Ovary (tissue), 9 donors: ENCODE measurements around the gene CCDC12. TPM values are rescaled to one million over a fixed set of nuclear protein-coding genes. Genes with fewer than 3 reads are reported as not detected.

Experiments
- DNase-seq, 5 donors: peaks; one replicate each; pipeline ENCODE4 v3.0.0-alpha.2; 2019 to 2020
- H3K27ac ChIP-seq, 2 donors: fragments of 200-600 bp; one replicate each; pipeline versions ENCODE4 v1.5.1 to v1.8.0; 2019 to 2022
- H3K27me3 ChIP-seq: fragments of 200-600 bp; one replicate; pipeline ENCODE4 v1.8.0; 2022
- H3K36me3 ChIP-seq: fragments of 200-600 bp; sonication (generic); one replicate; pipeline ENCODE4 v1.5.1; 2019
- H3K4me1 ChIP-seq: one replicate; pipeline ENCODE4 v1.8.1; 2013; ENCODE audit warnings: mild to moderate bottlenecking, moderate library complexity; ENCODE audit not compliant: insufficient read depth
- H3K4me3 ChIP-seq: fragments of 200-600 bp; sonication (generic); one replicate; pipeline ENCODE4 v1.5.1; 2017
- H3K9me3 ChIP-seq, 2 donors: fragments of 200-600 bp in 1 of 2; sonication (generic) in 1 of 2; one replicate each; pipeline versions ENCODE4 v1.5.1 to v1.8.1; 2013 to 2019; ENCODE audit warnings: mild to moderate bottlenecking in 1 of 2, moderate library complexity in 1 of 2
- EP300 ChIP-seq: sonication (generic); formaldehyde crosslinking; IDR thresholded peaks from one replicate; pipeline ENCODE4 v1.6.1; 2017; ENCODE audit warnings: antibody characterized with exemption
- POLR2A ChIP-seq: fragments of 450-650 bp; IDR thresholded peaks from one replicate; pipeline ENCODE4 v1.6.1; 2017; ENCODE audit warnings: antibody characterized with exemption, mild to moderate bottlenecking, moderate library complexity
- WGBS, 3 donors: extraction: QIAGEN DNeasy Blood & Tissue Kit in 1 of 3; methylation state at CpG; one replicate each; pipeline versions ENCODE4 v1.1.5 to v1.1.7; 2013 to 2017; 5-methylcytosine and 5-hydroxymethylcytosine counted together
- intact Hi-C, 4 donors: fragments of 100-400 bp; cut with DNase I; formaldehyde crosslinking; loops; one replicate each; pipeline versions ENCODE4 v1.11.0 to v1.15.1; 2022 to 2023
- polyA plus RNA-seq, 2 donors: library from polyadenylated mRNA; stranded (reverse); fragments of 200-250 nt in 1 of 2; fragments of 350-450 nt in 1 of 2; fragmentation: Illumina TruSeq in 1 of 2; extraction: RNeasy Lipid Tissue Mini Kit (QIAGEN cat#74804) in 1 of 2; gene quantifications; one replicate each; pipeline ENCODE4 v1.2.3, GENCODE V29; 2013 to 2014
- total RNA-seq, 7 donors: library from RNA; depleted of rRNA in 2 of 7; stranded (reverse); fragments of >200 nt in 2 of 7; fragmentation: NEBNext Ultra II Directional in 3 of 7; extraction: Animal tissue kit (Norgen Biotek cat#: 25700) in 3 of 7; gene quantifications; one replicate each; pipeline versions ENCODE4 v1.1.0 to v1.2.4, GENCODE V29; 2016 to 2023
- TF ChIP-seq, protein P1 (sequence below), 3 donors: fragments of 450-650 bp in 2 of 3; fragments of 200-600 bp in 1 of 3; IDR thresholded peaks; one replicate each; pipeline versions ENCODE4 v1.5.1 to v1.8.0; 2016 to 2022; ENCODE audit warnings: antibody characterized with exemption in 3 of 3, mild to moderate bottlenecking in 1 of 3
- donor health status: DM: no; HTN: no; CAD: no; lungs with moderate emphysema.
- donor health status: DM: no; HTN: no; CAD: no.
- donor health status: Bipolar disorder and iron deficiency.
- donor health status: DM: yes; HTN: yes; CAD: no.
- donor health status: DM: no; HTN: no; CAD: no.
- donor health status: DM: yes; HTN: yes; CAD: no.

CCDC12 gene
- total and polyA plus RNA-seq, 9 donors = 32.2 to 66.7 (median 42.3) TPM

DNA sequence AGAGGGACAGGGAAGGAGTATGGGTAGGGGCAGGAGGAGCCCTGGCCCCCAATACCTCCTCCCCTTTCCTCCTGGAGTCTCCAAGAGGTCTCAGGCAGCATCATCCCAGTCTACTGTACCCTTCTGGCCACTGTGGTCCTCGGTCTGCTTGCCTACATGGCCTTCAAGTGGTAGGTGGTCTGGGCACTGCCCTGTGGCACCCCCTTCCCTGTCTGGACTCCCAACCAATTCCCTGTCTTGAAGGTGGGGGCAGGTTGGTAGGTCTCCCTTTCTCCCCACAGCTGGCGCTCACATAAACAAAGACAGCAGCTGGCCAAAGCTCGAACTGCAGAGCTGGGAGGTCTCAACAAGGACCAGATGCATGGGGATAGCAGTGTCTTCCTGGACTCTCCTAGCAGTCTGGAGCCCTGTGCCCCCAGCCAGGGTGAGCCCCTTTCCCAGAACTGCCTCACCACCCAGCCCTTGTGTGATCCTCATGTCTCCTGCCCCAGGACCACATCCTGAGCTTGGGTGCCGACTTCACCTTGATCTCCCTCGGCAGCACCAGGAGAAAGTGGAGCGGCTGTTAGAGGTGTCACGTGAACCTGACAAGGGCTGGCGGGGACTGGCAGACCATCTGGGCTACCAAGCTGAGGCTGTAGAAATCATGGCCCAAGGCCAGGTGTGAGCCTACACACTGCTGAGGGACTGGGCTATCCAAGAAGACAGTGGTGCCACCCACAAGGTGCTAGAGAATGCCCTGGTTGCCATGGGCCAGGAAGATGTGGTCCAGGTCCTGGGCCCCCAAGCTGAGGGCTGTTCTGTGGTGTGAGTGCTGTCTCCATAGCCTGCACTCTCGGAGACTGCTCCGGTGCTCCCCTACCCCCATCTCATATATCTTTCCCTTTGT lies 36.0 kb upstream of the CCDC12 start:
- intact Hi-C loops = loop anchor here in 2 of 4 donors (10.0 kb wide), 1 partner anchor 152 kb away; the partner anchor contains the start of gene SETD2 (in 2 of the 2)
- no peaks in the 10 kb centered on the region for H3K9me3 ChIP-seq
- no peaks in the 10 kb centered on the region for H3K27me3 ChIP-seq
- peak in 1 of 5 donors; percentile 16 for DNase-seq
- H3K36me3 ChIP-seq = no peaks in the 10 kb centered on the region
- peaks cover 4% of the 10 kb centered on the region for H3K4me1 ChIP-seq
- no peak overlapping the region for H3K4me3 ChIP-seq
- TF ChIP-seq, protein P1, sequence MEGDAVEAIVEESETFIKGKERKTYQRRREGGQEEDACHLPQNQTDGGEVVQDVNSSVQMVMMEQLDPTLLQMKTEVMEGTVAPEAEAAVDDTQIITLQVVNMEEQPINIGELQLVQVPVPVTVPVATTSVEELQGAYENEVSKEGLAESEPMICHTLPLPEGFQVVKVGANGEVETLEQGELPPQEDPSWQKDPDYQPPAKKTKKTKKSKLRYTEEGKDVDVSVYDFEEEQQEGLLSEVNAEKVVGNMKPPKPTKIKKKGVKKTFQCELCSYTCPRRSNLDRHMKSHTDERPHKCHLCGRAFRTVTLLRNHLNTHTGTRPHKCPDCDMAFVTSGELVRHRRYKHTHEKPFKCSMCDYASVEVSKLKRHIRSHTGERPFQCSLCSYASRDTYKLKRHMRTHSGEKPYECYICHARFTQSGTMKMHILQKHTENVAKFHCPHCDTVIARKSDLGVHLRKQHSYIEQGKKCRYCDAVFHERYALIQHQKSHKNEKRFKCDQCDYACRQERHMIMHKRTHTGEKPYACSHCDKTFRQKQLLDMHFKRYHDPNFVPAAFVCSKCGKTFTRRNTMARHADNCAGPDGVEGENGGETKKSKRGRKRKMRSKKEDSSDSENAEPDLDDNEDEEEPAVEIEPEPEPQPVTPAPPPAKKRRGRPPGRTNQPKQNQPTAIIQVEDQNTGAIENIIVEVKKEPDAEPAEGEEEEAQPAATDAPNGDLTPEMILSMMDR (IDR thresholded peaks at IDR 0.05) = no peak
- TF ChIP-seq EP300 = no peak
- TF ChIP-seq POLR2A = no peak
- WGBS, 3 donors = 86 to 89% (median 88%) methylated on average over 10 of the region's 10 CpGs
- H3K27ac ChIP-seq = no peak overlapping the region

DNA sequence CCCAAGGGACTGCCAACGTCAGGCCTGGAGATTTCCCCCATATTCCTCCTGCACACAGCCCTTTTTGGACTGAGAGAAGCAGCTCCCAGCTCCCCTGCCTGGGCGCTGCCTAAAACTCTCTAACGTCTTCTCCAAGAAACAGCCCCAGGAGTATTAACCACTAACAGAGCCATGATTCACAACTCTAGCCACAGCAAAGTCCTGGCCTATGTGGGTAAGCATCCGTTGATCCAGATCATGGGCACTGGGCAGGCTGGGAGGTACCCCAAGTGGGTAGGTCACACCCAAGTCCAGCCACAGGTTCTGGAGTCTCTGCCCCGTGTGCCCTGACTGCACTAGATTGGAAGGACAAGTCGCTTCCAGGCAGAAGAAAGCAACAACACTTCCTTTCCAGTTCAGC lies 34.8 kb upstream of the CCDC12 start:
- no peak overlapping the region for H3K4me3 ChIP-seq
- intact Hi-C loops = loop anchor here in 2 of 4 donors (10.0 kb wide), 1 partner anchor 153 kb away; the partner anchor contains the start of gene SETD2 (in 2 of the 2)
- TF ChIP-seq, protein P1 (IDR thresholded peaks at IDR 0.05) = no peak
- TF ChIP-seq EP300 (no peak), POLR2A (no peak)
- no peaks in the 10 kb centered on the region for H3K27me3 ChIP-seq
- 83 to 90% (median 85%) methylated on average over 6 of the region's 6 CpGs for WGBS, 3 donors
- DNase-seq = no peak
- no peaks in the 10 kb centered on the region for H3K9me3 ChIP-seq
- H3K27ac ChIP-seq = no peak overlapping the region
- peaks cover 4% of the 10 kb centered on the region for H3K4me1 ChIP-seq
- no peaks in the 10 kb centered on the region for H3K36me3 ChIP-seq

GRCh38 chr3:47010910-47011309 lies 34.4 kb upstream of the CCDC12 start:
- peaks cover 4% of the 10 kb centered on the region for H3K4me1 ChIP-seq
- no peak overlapping the region for H3K27ac ChIP-seq
- no peaks in the 10 kb centered on the region for H3K36me3 ChIP-seq
- TF ChIP-seq, protein P1 (IDR thresholded peaks at IDR 0.05) = no peak
- TF ChIP-seq POLR2A (no peak), EP300 (no peak)
- WGBS, 3 donors = 82 to 91% (median 91%) methylated on average over 5 of the region's 5 CpGs
- intact Hi-C loops = loop anchor here in 2 of 4 donors (10.0 kb wide), 1 partner anchor 154 kb away; the partner anchor contains the start of gene SETD2 (in 2 of the 2)
- H3K4me3 ChIP-seq = no peak overlapping the region
- peak in 2 of 5 donors; percentile 16 to 28 for DNase-seq
- H3K9me3 ChIP-seq = no peaks in the 10 kb centered on the region
- H3K27me3 ChIP-seq = no peaks in the 10 kb centered on the region

GRCh38 chr3:47010111-47010712 lies 33.7 kb upstream of the CCDC12 start:
- Histone ChIP-seq H3K27ac (peak overlapping the region; percentile 35 to 82), H3K4me3 (peak overlapping the region; percentile 76), H3K27me3 (no peaks in the 10 kb centered on the region), H3K36me3 (no peaks in the 10 kb centered on the region), H3K4me1 (peaks cover 4% of the 10 kb centered on the region), H3K9me3 (no peaks in the 10 kb centered on the region)
- TF ChIP-seq EP300 = no peak
- TF ChIP-seq POLR2A = no peak
- TF ChIP-seq, protein P1 (IDR thresholded peaks at IDR 0.05) = no peak
- peak in 3 of 5 donors; percentile 20 to 58 (median 35) for DNase-seq
- intact Hi-C loops = loop anchor here in 2 of 4 donors (10.0 kb wide), 1 partner anchor 155 kb away; the partner anchor contains the start of gene SETD2 (in 2 of the 2)
- WGBS, 3 donors = 70 to 82% (median 81%) methylated on average over 17 to 23 of the region's 23 CpGs
